Measurements from ENCODE around the gene PLLP. TPM values are rescaled to one million over a fixed set of nuclear protein-coding genes. Genes with fewer than 3 reads are reported as not detected.

The PLLP gene
- total and polyA plus RNA-seq, 10 of the 15 experiments (the other 5 are each of a cell fraction or from before 2014, with no cell fraction given), result 0.21 to 5.8 (median 0.67) TPM

DNA sequence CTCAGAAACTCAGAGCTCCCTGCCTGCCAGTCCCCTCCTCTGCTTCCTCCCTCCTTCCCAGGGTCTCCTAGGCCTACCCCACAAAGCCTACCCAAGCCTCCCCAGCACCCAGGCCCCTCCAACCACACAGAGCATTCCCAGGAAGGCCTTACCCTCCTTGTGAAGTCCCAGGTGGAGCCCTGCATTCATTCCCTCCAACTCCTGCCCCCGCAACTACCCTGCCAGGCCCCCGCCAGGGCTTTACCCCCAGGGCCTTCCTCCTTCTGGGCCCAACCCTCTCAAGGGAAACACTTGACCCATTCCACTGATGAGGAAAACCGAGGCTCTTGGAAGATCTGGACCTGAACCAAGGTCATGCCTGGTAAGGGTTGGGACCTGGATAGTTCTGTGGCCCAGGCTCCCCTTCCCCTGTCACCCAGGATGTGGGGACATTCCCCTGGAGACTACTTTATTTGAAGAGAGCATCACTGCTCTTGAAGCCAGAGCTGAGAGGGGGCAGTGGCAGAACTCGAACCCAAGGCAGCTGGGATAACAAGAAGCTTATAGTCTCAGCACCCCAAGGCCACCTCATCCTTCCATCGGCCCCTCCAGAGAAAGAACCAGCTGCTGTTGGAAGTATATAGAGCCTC lies 12.5 kb downstream of the PLLP start:
- Histone ChIP-seq H3K27me3 (replicated peaks in 1 of 2; ENCODE audit: control insufficient read depth in 2 of 2, insufficient read depth in 2 of 2, low read length in 1 of 2) (no peaks in the 10 kb centered on the region), H3K9ac (ENCODE audit: control insufficient read depth, insufficient read depth, low read length) (no peak overlapping the region), H3K4me1 (ENCODE audit: control insufficient read depth, insufficient read depth, low read length) (no peaks in the 10 kb centered on the region), H3K36me3 (ENCODE audit: control insufficient read depth in 2 of 2, insufficient read depth in 2 of 2, low read length in 1 of 2) (no peaks in the 10 kb centered on the region), H3K4me2 (ENCODE audit: control insufficient read depth, insufficient read depth) (no peak overlapping the region), H3K27ac (ENCODE audit: control insufficient read depth, insufficient read depth) (no peak overlapping the region), H4K20me1 (ENCODE audit: control insufficient read depth, insufficient read depth) (no peaks in the 10 kb centered on the region), H2AFZ (ENCODE audit: control insufficient read depth, low read depth, low read length) (no peak overlapping the region), H3K9me3 (replicated peaks; ENCODE audit: control insufficient read depth, insufficient read depth, low read length) (no peaks in the 10 kb centered on the region), H3K4me3 (no peak overlapping the region), H3K79me2 (ENCODE audit: control insufficient read depth, insufficient read depth, low read length) (no peaks in the 10 kb centered on the region)
- 43% methylated on average over 5 of the region's 5 CpGs for WGBS (ENCODE audit: insufficient coverage, insufficient replicate concordance, low lambda C conversion rate, missing lambda C conversion rate)
- FAIRE-seq, result no peak
- ChIA-PET CTCF (no interaction called here), POLR2A (no interaction called here), RAD21 (ENCODE audit: unreplicated experiment) (no interaction called here), SMC1A (ENCODE audit: uncharacterized antibody, unreplicated experiment) (no interaction called here)
- ATAC-seq, result no peak
- in situ Hi-C loops (cut with MboI) (no loop called here), intact Hi-C loops (cut with micrococcal nuclease; ENCODE audit: unreplicated experiment) (no loop called here)
- BruUV-seq (replicated peaks), result no TSS peak
- TF ChIP-seq, protein P1, sequence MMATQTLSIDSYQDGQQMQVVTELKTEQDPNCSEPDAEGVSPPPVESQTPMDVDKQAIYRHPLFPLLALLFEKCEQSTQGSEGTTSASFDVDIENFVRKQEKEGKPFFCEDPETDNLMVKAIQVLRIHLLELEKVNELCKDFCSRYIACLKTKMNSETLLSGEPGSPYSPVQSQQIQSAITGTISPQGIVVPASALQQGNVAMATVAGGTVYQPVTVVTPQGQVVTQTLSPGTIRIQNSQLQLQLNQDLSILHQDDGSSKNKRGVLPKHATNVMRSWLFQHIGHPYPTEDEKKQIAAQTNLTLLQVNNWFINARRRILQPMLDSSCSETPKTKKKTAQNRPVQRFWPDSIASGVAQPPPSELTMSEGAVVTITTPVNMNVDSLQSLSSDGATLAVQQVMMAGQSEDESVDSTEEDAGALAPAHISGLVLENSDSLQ (IDR thresholded peaks at IDR 0.05), result no peak
- TF ChIP-seq GATAD2B (conservative IDR thresholded peaks at IDR 0.05; ENCODE audit: low read depth), result no peak
- TF ChIP-seq GABPA (IDR thresholded peaks at IDR 0.05; ENCODE audit: low read depth), result no peak
- no peak for TF ChIP-seq SUPT20H (IDR thresholded peaks at IDR 0.05; ENCODE audit: borderline replicate concordance, control insufficient read depth, low read depth, low read length)
- TF ChIP-seq TCF7 (IDR thresholded peaks at IDR 0.05; ENCODE audit: borderline replicate concordance), result no peak
- TF ChIP-seq NR2C1 (IDR thresholded peaks at IDR 0.05), result no peak
- TF ChIP-seq CEBPZ (IDR thresholded peaks at IDR 0.05; ENCODE audit: low read depth, low read length), result no peak
- no peak for TF ChIP-seq SP1 (IDR thresholded peaks at IDR 0.05; ENCODE audit: low read depth, low read length)
- no peak for TF ChIP-seq BCLAF1 (IDR thresholded peaks at IDR 0.05)
- TF ChIP-seq POU2F2 (IDR thresholded peaks at IDR 0.05; ENCODE audit: borderline replicate concordance, low read depth, low read length), result no peak
- no peak for TF ChIP-seq MYC (IDR thresholded peaks at IDR 0.05; ENCODE audit: insufficient read depth, insufficient read length, insufficient replicate concordance, low read length, severe bottlenecking)
- TF ChIP-seq FOS (IDR thresholded peaks at IDR 0.05; ENCODE audit: borderline replicate concordance, extremely low read depth, insufficient read length), result no peak
- no peak for DNase-seq (ENCODE audit: low read depth, low spot score)
